AG09319 (cell line): ENCODE data around the gene LCN9.

Experiments
- DNase-seq: peaks from one replicate; pipeline ENCODE4 v3.0.0-alpha.2; 2010; ENCODE audit warnings: low read depth; ENCODE audit errors: extremely low read depth
- TF ChIP-seq, protein P1 (sequence below): IDR thresholded peaks from 2 replicates; pipeline ENCODE4 v1.5.1; 2011; ENCODE audit warnings: low read depth, mild to moderate bottlenecking, inconsistent platforms, low read length, moderate library complexity

Gene LCN9

DNA sequence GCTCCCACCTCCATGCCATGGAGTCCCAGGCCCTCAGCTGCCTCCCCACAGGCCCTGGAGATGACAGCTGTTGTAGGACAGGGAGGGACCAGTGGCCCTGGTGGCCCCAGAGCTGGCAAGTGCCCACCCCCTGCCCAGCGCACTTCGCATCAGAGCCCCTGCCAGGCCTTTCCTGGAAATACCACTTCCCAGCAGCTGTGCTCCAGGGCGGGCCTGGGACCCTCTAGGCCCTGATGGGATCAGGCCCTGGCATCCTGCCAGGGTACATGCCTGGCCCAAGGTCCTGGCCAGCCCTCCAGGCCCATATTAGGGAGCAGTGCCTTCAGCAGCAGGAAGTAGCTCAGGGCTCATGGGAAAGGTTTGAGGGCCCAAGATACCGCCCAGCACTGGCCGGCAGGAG, 41.4 kb downstream of the LCN9 start:
- DNase-seq, result no peak
- TF ChIP-seq, protein P1, sequence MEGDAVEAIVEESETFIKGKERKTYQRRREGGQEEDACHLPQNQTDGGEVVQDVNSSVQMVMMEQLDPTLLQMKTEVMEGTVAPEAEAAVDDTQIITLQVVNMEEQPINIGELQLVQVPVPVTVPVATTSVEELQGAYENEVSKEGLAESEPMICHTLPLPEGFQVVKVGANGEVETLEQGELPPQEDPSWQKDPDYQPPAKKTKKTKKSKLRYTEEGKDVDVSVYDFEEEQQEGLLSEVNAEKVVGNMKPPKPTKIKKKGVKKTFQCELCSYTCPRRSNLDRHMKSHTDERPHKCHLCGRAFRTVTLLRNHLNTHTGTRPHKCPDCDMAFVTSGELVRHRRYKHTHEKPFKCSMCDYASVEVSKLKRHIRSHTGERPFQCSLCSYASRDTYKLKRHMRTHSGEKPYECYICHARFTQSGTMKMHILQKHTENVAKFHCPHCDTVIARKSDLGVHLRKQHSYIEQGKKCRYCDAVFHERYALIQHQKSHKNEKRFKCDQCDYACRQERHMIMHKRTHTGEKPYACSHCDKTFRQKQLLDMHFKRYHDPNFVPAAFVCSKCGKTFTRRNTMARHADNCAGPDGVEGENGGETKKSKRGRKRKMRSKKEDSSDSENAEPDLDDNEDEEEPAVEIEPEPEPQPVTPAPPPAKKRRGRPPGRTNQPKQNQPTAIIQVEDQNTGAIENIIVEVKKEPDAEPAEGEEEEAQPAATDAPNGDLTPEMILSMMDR, result no peak

DNA sequence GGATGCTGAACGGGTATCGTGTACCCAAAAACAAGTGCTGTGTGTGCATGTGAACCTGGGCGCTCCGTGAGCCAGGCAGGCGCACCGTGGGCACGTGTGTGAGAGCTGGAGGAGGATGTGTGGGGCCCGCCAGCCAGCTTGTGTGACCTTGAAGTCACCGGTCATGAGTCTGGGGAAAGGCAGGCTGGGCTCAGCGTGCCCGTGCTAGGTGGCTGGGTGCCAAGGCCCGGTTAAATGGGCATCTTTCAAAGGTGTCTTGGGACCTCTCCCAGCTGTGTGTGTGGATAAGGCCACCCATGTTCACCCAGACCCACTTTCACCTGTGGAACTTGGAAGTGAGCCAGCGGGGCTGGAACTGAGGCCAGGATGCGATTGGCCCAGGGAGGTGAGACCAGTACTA, 42.3 kb downstream of the LCN9 start:
- DNase-seq, result no peak
- TF ChIP-seq, protein P1, result no peak

DNA sequence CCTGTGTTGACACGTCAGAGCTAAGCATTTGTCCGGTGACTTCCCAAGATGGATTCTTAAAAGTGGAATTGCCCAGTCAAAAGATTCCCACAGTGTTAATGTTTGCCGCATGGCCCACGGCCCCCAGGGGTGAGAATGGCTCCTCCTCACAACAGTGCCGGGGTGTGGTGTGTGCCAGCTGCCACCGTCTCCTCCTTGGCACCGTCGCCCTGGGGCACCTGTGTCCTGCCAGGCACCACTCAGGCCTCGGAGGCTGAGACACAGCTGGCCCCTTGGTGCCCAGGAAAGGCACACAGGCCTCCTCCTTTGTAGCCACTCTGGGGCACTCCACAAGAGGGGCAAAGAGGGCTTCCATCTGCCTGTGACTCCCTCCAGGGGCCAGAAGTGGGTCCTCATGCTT, 43.2 kb downstream of the LCN9 start:
- no peak for DNase-seq
- TF ChIP-seq, protein P1, result no peak

DNA sequence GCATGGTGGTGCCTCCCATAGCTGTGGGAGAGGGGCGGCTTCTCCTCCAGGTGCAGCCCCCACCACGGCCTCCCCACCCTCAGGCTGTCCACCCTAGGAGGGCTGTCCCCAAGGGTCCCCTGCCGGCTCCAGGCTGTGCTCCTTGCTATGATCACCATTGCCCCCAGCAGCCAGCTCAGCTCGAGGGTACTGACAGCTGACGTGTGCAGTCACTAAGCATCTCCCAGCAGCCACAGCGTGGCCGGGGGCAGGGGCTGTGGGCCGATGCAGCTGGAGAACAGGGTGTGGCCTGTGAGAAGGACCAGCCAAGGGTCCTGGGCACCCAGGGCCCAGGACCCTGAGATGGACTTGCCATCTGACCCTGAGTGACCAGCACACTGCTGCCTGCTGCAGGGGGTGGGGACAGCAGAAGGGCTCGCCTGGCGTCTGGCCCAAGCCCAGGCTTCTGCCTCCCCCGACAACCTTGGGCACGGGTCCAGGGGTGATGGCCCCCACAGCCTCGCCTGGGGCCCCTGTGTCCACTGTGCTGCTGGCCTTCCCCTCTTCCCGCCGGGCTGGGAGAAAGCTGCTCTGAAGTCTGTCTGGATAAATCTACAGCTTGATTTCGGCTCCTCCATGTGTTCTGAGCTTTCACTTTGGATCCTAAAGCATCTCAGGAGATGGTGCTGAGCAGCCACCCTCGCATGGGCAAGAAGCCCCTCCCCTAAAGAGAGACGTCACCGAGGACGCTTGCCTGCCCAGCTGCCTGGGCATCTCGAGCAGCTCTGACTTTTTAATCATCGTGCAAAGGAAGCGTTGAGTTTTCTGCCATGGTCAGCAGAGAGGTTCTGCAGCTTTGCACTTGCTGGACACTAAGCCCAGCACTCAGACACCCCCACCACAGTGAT, 44.4 kb downstream of the LCN9 start:
- TF ChIP-seq, protein P1, result no peak
- no peak for DNase-seq

DNA sequence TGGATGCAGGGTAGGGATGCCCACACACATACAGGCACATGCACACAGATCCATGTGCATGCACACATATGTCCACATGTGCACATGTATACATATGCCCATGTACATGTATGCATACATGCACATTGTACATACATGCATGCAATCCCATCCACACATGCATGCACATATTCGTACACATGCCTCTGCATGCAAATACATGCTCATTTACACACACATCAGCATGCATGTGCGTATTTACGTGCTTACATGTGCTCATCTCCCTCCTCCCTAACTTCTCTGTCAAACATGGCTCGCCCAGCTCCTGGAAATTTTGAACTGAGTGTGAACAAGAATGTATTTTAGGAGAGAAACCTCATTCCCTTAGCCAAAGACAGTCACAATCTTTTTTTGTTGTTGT, 45.1 kb downstream of the LCN9 start:
- TF ChIP-seq, protein P1, result no peak
- no peak for DNase-seq

DNA sequence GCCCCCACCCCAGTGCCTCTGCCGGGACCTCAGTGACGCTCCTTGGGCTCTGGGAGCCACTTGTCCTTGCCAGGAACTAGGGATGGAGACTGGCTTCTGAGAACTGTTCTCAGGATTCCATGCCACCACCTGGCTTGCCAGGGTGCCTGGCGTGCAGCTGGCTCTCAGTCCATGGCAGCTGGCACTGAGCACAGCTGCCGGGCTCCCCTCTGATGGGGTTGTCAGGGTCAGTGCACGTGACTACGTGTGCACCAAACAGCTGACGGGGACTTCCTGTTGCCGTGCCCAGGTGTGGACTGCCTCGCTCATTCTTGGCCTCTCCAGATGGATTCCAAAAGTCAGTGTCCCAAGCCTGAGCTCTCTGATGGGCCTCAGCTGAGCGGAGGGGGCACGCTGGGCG, 48.3 kb downstream of the LCN9 start:
- DNase-seq, result no peak
- TF ChIP-seq, protein P1, result no peak

DNA sequence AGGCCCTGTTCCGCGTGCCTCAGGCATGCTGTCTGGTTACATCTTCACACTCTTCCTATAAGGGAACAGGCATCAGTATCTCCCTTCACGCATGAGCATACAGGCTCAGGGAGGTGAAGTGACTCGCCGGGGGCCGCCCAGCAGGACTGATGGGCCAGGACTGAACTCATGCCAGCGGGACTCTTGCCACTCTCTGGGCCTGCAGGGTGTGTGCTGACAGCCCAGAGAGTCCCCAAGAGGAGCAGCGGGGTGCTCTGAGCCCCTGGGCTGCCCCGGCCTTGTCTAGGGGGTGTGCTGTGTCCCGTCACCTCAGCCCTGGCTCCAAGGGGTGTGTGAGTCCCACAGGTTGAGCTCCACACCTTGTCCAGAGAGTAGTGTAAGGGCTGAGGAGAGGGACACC, 48.8 kb downstream of the LCN9 start:
- TF ChIP-seq, protein P1, result no peak
- DNase-seq, result no peak
